HL-60 (cell line): ENCODE measurements around the gene HPS4.

Experiments used
- SPI1 ChIP-seq: IDR thresholded peaks from 2 replicates; pipeline ENCODE4 v1.6.1; 2012; ENCODE audit warnings: low read depth, mild to moderate bottlenecking, borderline replicate concordance
- TF ChIP-seq, protein P1 (sequence below): IDR thresholded peaks from one replicate; pipeline ENCODE4 v1.5.1; 2011; ENCODE audit warnings: low read length, control low read depth, inconsistent platforms; ENCODE audit not compliant: insufficient read depth
- TF ChIP-seq, protein P2 (sequence below): IDR thresholded peaks from 2 replicates; pipeline ENCODE4 v1.6.1; 2012; ENCODE audit warnings: low read depth; ENCODE audit not compliant: insufficient replicate concordance

DNA sequence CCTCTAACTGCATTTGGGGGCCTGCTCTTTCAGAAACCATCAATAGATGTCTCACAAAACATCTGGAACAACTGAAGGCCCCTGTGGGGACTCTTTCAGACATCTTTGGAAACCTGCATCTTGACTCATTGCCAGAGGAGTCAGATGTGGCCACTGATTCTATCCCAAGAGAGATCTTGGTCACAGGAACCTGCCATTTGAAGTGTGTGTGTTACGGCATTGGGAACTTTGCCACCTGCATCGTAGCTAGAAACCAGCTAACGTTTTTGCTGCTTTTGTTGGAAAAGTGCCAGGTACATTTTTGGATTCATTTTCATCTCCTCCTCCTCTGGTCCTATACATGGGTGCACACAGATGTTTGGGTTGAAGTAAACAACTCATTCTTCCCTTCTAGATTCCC is 4.4 kb upstream of the HPS4 start:
- TF ChIP-seq, protein P1, sequence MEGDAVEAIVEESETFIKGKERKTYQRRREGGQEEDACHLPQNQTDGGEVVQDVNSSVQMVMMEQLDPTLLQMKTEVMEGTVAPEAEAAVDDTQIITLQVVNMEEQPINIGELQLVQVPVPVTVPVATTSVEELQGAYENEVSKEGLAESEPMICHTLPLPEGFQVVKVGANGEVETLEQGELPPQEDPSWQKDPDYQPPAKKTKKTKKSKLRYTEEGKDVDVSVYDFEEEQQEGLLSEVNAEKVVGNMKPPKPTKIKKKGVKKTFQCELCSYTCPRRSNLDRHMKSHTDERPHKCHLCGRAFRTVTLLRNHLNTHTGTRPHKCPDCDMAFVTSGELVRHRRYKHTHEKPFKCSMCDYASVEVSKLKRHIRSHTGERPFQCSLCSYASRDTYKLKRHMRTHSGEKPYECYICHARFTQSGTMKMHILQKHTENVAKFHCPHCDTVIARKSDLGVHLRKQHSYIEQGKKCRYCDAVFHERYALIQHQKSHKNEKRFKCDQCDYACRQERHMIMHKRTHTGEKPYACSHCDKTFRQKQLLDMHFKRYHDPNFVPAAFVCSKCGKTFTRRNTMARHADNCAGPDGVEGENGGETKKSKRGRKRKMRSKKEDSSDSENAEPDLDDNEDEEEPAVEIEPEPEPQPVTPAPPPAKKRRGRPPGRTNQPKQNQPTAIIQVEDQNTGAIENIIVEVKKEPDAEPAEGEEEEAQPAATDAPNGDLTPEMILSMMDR, result no peak
- TF ChIP-seq, protein P2, sequence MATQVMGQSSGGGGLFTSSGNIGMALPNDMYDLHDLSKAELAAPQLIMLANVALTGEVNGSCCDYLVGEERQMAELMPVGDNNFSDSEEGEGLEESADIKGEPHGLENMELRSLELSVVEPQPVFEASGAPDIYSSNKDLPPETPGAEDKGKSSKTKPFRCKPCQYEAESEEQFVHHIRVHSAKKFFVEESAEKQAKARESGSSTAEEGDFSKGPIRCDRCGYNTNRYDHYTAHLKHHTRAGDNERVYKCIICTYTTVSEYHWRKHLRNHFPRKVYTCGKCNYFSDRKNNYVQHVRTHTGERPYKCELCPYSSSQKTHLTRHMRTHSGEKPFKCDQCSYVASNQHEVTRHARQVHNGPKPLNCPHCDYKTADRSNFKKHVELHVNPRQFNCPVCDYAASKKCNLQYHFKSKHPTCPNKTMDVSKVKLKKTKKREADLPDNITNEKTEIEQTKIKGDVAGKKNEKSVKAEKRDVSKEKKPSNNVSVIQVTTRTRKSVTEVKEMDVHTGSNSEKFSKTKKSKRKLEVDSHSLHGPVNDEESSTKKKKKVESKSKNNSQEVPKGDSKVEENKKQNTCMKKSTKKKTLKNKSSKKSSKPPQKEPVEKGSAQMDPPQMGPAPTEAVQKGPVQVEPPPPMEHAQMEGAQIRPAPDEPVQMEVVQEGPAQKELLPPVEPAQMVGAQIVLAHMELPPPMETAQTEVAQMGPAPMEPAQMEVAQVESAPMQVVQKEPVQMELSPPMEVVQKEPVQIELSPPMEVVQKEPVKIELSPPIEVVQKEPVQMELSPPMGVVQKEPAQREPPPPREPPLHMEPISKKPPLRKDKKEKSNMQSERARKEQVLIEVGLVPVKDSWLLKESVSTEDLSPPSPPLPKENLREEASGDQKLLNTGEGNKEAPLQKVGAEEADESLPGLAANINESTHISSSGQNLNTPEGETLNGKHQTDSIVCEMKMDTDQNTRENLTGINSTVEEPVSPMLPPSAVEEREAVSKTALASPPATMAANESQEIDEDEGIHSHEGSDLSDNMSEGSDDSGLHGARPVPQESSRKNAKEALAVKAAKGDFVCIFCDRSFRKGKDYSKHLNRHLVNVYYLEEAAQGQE, result no peak
- TF ChIP-seq SPI1, result no peak
